Left forelimb (tissue), 1 donor: ENCODE measurements around the gene BOLL.
"Not testable (repeated sequence)": the region's sequence is repeated elsewhere in the genome, so short reads cannot be mapped to it uniquely, and the experiment has no call there.

Source experiments
- DNase-seq: peaks from one replicate; pipeline ENCODE4 v3.0.0-alpha.2; 2018; ENCODE audit warnings: low spot score

Gene BOLL

DNA sequence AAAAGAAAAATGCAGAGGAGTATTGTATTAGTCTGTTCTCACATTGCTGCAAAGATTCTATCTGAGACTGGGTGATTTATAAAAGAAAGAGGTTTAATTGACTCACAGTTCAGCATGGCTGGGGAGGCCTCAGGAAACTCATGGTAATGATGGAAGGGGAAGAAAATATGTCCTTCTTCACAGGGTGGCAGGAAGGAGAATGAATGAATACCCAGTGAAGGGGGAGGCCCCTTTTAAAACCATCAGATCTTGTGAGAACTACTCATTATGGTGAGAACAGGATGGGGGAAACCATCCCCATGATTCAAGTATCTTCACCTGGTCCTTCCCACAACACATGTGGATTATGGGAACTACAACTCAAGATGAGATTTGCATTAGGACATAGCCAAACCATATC lies 10.2 kb upstream of the BOLL start:
- no peak for DNase-seq

DNA sequence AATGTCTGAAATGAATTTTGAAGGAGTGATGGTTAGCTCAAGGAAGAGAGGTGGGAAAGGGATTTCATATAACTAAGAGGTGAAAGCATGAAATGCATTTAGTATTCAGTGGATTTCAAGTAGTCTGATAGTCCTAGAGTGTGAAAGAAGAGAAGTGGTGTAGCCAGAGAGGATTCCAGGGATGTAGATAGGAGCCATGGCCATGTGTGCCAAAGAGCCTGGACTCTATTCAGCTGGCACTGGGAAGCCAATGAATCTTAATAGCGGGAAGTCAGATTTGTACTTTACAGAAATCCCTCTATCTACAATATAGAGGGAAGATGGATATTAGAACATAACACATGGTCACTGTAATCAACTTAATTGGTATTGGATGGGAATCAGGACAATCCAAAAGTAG lies 8.3 kb upstream of the BOLL start:
- no peak for DNase-seq

- DNase-seq: peak; percentile 72
Observed at GRCh38 chr2:197786010-197786877, 1.1 kb upstream of the BOLL start.

GRCh38 chr2:197782126-197782525 lies 3.0 kb downstream of the BOLL start:
- no peak for DNase-seq

DNA sequence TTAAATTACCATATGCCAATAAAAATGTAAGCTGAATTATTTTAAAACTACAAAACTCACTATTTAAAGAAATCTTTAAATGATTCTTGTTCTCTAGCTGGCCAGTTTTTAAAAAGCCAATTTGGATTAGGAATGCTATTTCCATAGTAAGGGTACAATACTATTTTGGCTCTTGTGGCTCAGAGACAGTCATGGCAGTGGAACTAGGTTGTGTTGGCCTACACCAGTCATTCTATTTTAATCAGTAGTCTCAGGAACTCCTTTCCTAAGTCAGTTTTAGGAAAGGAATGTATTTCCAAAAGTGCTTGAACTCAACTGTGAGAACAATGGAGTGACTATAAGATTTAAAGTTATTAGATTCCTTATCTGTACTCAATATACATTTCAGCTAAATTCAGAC lies 5.9 kb downstream of the BOLL start:
- no peak for DNase-seq

- DNase-seq: no peak
Observed at GRCh38 chr2:197777823-197778407, 7.2 kb downstream of the BOLL start.

GRCh38 chr2:197760293-197760657 lies 24.8 kb downstream of the BOLL start:
- no peak for DNase-seq

- no peak for DNase-seq
Observed at GRCh38 chr2:197759625-197760292, 25.4 kb downstream of the BOLL start.

GRCh38 chr2:197759013-197759412 lies 26.1 kb downstream of the BOLL start:
- no peak for DNase-seq

DNA sequence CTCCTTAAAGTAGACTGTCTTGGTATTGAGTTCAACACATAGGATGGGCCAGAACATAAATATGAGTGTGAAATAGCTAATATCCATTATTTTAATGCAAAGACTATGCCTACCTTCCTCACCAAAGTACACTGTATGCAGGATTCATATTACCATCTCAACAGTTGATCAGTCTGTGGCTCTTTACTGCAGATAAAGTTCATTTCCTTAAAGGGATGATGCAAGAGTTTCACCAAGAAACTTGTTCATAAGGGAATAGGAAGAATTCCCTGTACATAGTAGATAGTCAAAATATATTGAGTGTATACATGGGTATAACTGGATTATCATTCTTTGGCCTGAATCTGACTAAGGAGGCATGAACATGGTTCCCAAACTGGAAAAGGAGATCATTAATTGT lies 44.9 kb downstream of the BOLL start:
- no peak for DNase-seq

DNA sequence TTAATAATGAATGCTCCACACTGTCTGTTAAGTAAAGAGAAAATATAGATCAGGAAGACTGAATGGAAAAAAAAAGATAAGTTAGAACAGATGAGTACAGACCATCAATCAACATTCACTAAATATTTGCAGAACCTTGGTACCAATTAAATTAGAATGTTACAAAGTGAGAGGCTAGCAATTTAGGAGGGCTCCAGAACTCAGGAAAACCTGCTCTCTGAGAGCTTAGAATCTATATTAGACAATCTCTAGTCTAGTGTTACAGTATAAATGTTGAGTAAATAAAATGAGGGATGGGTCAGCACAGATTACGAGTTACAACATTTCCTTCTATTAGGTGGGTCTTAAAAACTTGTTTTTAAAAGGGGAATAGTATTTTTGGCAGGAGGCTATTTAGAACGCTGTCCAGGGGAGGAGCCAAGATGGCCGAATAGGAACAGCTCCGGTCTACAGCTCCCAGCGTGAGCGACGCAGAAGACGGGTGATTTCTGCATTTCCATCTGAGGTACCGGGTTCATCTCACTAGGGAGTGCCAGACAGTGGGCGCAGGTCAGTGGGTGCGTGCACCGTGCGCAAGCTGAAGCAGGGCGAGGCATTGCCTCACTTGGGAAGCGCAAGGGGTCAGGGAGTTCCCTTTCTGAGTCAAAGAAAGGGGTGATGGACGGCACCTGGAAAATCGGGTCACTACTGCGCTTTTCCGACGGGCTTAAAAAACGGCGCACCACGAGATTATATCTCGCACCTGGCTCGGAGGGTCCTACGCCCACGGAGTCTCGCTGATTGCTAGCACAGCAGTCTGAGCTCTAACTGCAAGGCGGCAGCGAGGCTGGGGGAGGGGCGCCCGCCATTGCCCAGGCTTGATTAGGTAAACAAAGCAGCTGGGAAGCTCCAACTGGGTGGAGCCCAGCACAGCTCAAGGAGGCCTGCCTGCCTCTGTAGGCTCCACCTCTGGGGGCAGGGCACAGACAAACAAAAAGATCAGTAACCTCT lies 56.3 kb downstream of the BOLL start:
- not testable (repeated sequence) for DNase-seq

GRCh38 chr2:197727011-197727410 lies 58.1 kb downstream of the BOLL start:
- no peak for DNase-seq

- no peak for DNase-seq
Observed at GRCh38 chr2:197717863-197718262, 67.3 kb downstream of the BOLL start.

- DNase-seq: no peak
Observed at GRCh38 chr2:197713271-197713670, 71.8 kb downstream of the BOLL start.

DNA sequence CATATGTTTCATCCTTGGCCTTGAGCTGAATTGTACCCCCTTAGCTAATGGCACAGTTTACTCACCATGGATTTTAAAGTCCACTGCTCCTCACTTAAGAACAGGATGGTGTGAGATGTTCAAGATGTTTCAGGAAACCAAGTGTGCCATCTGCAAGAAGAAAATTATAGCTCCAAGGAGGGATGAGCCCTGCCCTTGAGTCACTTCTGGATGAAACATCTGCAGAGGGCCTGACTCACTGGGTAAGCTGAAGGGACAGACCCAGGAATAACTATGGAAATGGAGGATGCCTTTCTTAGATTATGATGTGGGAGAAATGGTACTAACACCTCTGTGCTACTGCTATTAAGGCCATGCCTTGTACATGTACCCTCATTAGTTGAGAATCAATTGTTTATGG lies 73.5 kb downstream of the BOLL start:
- no peak for DNase-seq

- no peak for DNase-seq
Observed at GRCh38 chr2:197710424-197711042, 74.6 kb downstream of the BOLL start.

DNA sequence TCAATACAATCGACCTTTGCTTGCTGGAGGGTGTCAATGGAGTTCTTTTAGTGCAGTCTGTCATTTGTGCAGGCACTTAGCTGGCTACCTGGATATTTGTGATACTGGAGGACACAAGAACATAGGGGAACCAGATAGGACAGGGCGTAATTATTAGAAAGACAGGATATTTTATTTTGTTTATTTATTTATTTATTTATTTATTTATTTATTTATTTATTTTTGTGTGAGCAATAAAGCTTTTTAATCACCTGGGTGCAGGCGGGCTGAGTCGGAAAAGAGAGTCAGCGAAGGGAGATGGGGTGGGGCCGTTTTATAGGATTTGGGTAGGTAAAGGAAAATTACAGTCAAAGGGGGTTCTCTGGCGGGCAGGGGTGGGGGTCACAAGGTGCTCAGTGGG lies 76.0 kb downstream of the BOLL start:
- not testable (repeated sequence) for DNase-seq

- DNase-seq: no peak
Observed at GRCh38 chr2:197708331-197708730, 76.8 kb downstream of the BOLL start.

GRCh38 chr2:197707316-197708213 lies 77.6 kb downstream of the BOLL start:
- no peak for DNase-seq

DNA sequence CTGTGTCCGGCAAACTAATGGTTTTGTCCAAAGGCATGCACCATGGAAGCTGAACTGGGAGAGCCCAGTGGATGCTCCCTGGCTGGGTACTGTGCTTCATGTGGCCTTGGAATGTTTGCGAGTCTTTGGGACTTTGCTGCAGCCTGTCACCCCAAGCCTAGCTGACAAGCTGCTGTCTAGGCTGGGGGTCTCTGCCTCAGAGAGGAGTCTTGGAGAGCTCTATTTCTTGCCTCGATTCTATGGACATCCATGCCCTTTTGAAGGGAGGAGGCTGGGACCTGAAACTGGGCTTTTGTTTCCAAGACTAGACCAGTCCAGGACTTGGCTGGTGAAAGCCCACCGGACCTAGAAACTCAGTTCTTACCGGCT lies 78.3 kb downstream of the BOLL start:
- no peak for DNase-seq
